Activated CD4-positive, alpha-beta memory T cell treated with anti-CD3 and anti-CD28 coated beads for 36 hours (primary cell): ENCODE results near the gene ASB1. TPM values are rescaled to one million over a fixed set of nuclear protein-coding genes. Genes with fewer than 3 reads are reported as not detected.

Source experiments
- CTCF ChIA-PET: fragments of 350-600 bp; sonication (Branson Sonifier 250); formaldehyde crosslinking; loops from one replicate; lab custom pipeline; 2021; ENCODE audit warnings: antibody characterized with exemption, inconsistent platforms; lab: Charles Lee
- POLR2A ChIA-PET: fragments of 350-600 bp; sonication (Branson Sonifier 250); formaldehyde crosslinking; loops from one replicate; lab custom pipeline; 2021; ENCODE audit warnings: antibody characterized with exemption; lab: Charles Lee
- DNase-seq: peaks from one replicate; pipeline ENCODE4 v3.0.0-alpha.2; 2020
- H3K27ac Mint-ChIP-seq: one replicate; pipeline ENCODE4 v1.8.0; 2021; ENCODE audit warnings: mixed read lengths
- H3K27me3 Mint-ChIP-seq: one replicate; pipeline ENCODE4 v1.8.0; 2021; ENCODE audit warnings: mixed read lengths
- H3K36me3 Mint-ChIP-seq: one replicate; pipeline ENCODE4 v1.8.0; 2021; ENCODE audit warnings: mixed read lengths
- H3K4me1 Mint-ChIP-seq: one replicate; pipeline ENCODE4 v1.8.0; 2021; ENCODE audit warnings: low read depth, mixed read lengths
- H3K4me3 Mint-ChIP-seq: one replicate; pipeline ENCODE4 v1.8.0; 2021; ENCODE audit warnings: mild to moderate bottlenecking, mixed read lengths
- H3K9me3 Mint-ChIP-seq: one replicate; pipeline ENCODE4 v1.8.0; 2021; ENCODE audit warnings: mixed read lengths
- intact Hi-C: fragments of 100-400 bp; cut with micrococcal nuclease; formaldehyde crosslinking; loops from one replicate; pipeline ENCODE4 v1.15.1; 2023
- total RNA-seq, 2 experiments: library from RNA; stranded (reverse); gene quantifications; one replicate each; pipeline ENCODE4 v1.2.3, GENCODE V29; 2021

ASB1 gene
- total RNA-seq, 2 experiments from 2014 or later: 34.6 to 38.8 TPM

DNA sequence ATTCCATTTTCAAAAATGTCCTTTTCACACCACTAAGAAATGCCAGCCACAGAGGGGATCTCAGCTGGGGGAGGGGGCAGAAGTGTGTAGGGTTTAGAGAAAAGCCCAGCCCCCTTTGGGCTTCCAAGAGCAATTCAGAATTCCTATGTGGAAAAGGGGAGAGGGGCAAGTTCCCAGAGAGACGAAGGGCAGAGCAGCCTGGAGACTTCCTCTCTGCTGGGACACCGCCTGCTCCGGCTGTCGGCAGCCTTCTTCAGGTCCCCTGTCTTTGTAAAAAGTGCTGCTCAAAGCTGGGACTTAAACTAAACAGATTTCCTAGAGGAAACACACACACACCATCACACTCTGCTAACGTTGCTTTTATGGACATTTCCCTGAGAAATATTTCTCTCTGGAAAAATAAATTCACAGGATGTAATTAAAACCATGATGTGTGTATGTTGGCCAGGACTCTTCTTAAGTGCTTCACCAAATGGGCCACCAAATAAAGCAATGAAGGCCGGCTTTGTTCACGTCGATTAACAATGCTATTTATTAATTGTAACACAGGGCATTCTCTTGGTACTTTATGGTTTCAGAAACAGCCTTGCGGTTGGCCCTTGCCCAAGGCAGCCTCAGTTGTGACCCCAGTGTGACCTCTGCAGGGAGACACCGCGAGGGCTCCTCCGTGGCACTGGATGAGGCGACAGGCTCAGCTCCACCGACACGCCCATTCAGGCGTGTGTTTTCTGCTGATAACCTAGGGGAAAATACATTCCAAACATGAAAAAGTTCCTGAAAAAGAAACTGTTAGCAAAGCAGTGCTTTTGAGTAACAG lies 5.6 kb upstream of the ASB1 start:
- Mint-ChIP-seq H3K36me3 (peaks cover 5% of the 10 kb centered on the region), H3K4me1 (peaks cover 4% of the 10 kb centered on the region)
- intact Hi-C loops: no loop called here

DNA sequence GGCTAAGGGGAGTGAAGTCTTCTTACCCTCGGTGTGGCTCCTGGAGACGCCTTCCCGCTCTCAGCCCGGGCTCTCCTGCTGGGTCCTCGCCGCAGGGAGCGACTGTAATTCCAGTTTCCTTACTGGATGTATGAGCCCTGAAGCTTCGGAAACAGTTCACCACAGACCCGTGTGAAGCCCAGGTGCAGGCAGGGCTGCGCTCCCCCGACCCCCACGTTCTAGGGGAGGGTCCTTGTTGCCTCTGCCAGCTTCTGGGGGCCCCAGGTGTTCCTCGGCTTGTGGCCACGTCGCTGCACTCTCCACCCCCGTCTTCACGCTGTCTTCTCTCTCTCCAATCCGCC lies 5.1 kb upstream of the ASB1 start:
- ChIA-PET POLR2A (interaction anchor here (0.5 kb wide), 1 partner anchor 22 kb away, joined by 5 read pairs; no protein-coding TSS in a partner anchor), CTCF (no interaction called here)
- Mint-ChIP-seq H3K4me3 (no peak overlapping the region), H3K9me3 (peaks cover under 1% of the 10 kb centered on the region), H3K4me1 (peaks cover 6% of the 10 kb centered on the region), H3K27me3 (no peaks in the 10 kb centered on the region), H3K27ac (no peak overlapping the region), H3K36me3 (peaks cover 2% of the 10 kb centered on the region)
- intact Hi-C loops: no loop called here
- DNase-seq: no peak

More for the DNA sequence above, 5.6 kb upstream of the ASB1 start:
- no peak for DNase-seq
- H3K27me3 Mint-ChIP-seq: no peaks in the 10 kb centered on the region
- H3K9me3 Mint-ChIP-seq: peaks cover 7% of the 10 kb centered on the region
- ChIA-PET CTCF (no interaction called here), POLR2A (interaction anchor here (0.5 kb wide), 1 partner anchor 22 kb away, joined by 5 read pairs; no protein-coding TSS in a partner anchor)
- H3K4me3 Mint-ChIP-seq: no peak overlapping the region
- no peak overlapping the region for H3K27ac Mint-ChIP-seq

DNA sequence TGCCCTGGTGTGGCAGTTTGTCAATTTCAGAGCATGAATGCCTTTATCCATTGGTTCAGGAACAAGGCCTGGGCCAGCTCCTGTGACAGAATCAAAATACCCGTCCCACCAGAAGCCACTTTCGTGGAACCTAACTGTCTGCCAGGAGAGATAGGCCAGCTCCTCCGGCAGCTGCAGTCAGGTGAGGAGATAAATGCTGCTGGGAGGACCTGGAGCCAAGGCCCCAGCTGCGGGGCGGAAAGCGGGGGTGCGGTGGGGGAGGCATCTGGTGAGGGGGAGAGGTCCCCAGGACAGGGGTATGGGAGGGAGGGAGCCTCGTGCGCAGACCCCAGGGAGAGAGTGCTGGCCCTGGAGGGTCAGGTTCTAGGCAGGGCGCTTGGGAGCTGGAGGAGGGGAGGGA lies 4.4 kb upstream of the ASB1 start:
- Mint-ChIP-seq H3K4me3 (no peak overlapping the region), H3K36me3 (peaks cover 1% of the 10 kb centered on the region), H3K9me3 (no peaks in the 10 kb centered on the region), H3K27ac (no peak overlapping the region), H3K27me3 (no peaks in the 10 kb centered on the region), H3K4me1 (peaks cover 7% of the 10 kb centered on the region)
- POLR2A ChIA-PET: no interaction called here
- CTCF ChIA-PET: no interaction called here
- intact Hi-C loops: no loop called here
- no peak for DNase-seq

DNA sequence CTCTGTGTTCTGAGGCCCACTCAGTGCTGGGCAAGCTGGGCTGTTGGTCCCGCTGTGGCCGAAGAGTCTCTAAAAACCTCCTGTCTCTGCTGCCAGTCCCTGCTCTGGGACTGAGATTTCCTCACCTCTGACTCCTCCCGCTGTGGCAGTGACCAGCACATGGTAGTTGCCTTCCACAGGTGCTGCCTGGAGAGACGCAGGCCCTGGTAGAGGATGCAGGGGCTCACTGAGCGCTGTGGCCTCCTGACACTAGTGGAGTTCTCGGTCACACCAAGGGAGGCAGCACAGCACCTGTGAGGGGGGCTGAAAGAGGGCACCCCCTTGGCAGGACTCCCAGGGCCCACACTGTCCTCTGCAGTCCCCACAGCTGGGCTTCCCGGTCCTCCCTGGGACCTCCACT lies 3.8 kb upstream of the ASB1 start:
- Mint-ChIP-seq H3K4me3 (no peak overlapping the region), H3K36me3 (peaks cover 5% of the 10 kb centered on the region), H3K27me3 (no peaks in the 10 kb centered on the region), H3K9me3 (no peaks in the 10 kb centered on the region), H3K4me1 (peaks cover 13% of the 10 kb centered on the region), H3K27ac (no peak overlapping the region)
- ChIA-PET POLR2A (no interaction called here), CTCF (no interaction called here)
- intact Hi-C loops: no loop called here
- no peak for DNase-seq

- no peak overlapping the region for H3K4me3 Mint-ChIP-seq
- H3K4me1 Mint-ChIP-seq: peaks cover 18% of the 10 kb centered on the region
- no peak for DNase-seq
- intact Hi-C loops: no loop called here
- peaks cover 8% of the 10 kb centered on the region for H3K36me3 Mint-ChIP-seq
- POLR2A ChIA-PET: no interaction called here
- no peak overlapping the region for H3K27ac Mint-ChIP-seq
- CTCF ChIA-PET: no interaction called here
- no peaks in the 10 kb centered on the region for H3K9me3 Mint-ChIP-seq
- H3K27me3 Mint-ChIP-seq: no peaks in the 10 kb centered on the region
These were observed 3.0 kb upstream of the ASB1 start for GRCh38 chr2:238423561-238424312.

DNA sequence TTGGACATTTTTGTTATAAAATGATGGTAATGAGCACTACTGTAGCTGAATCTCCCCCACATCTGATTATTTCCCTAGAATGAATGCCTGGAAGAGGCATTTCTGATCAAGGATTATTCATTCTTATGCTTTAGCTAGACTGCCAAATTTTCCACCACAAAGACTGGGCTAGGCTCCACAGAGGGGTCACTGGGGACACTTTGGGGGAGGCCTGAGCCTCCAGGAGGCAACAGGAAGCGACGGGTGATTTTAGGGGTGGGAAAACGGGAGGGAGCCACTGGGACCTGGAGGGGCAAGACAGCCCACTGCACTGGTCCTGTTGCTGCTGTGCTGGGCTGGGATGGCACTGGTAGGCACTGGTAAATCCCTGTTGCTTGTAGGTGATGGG lies 2.4 kb upstream of the ASB1 start:
- Mint-ChIP-seq H3K4me1 (peaks cover 21% of the 10 kb centered on the region), H3K27ac (no peak overlapping the region), H3K9me3 (no peaks in the 10 kb centered on the region), H3K4me3 (no peak overlapping the region), H3K36me3 (peaks cover 11% of the 10 kb centered on the region), H3K27me3 (no peaks in the 10 kb centered on the region)
- CTCF ChIA-PET: no interaction called here
- intact Hi-C loops: no loop called here
- POLR2A ChIA-PET: no interaction called here
- no peak for DNase-seq

DNA sequence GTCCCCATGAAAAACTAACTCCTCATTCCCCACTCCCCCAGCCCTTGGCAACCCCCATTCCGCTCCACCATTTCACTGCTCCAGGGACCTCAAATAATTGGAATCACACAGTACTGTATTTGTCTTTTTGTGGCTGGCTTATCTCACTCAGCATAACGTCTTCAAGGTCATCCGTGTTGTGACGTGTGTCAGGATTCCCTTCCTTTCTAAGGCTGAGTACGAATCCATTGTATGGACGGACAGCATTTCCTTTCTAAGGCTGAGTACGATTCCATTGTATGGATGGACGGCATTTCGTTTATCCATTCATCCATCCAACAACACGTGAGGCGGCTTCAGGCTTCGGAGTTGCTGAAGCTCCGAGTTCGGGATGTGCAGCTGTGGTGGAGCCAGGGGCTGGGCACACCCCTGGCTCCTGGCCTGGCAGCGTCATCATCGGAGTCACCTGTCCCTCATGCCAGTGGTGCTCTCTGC lies 1.2 kb upstream of the ASB1 start:
- POLR2A ChIA-PET: no interaction called here
- CTCF ChIA-PET: no interaction called here
- H3K4me1 Mint-ChIP-seq: peaks cover 28% of the 10 kb centered on the region
- peak overlapping the region; percentile 81 for H3K4me3 Mint-ChIP-seq
- no peaks in the 10 kb centered on the region for H3K27me3 Mint-ChIP-seq
- no peak for DNase-seq
- H3K9me3 Mint-ChIP-seq: peaks cover 6% of the 10 kb centered on the region
- peak overlapping the region; percentile 5 for H3K27ac Mint-ChIP-seq
- peaks cover 20% of the 10 kb centered on the region for H3K36me3 Mint-ChIP-seq
- intact Hi-C loops: loop anchor here (5.0 kb wide), 2 partner anchors 48 to 458 kb away; partner anchors contain the start of gene UBE2F

DNA sequence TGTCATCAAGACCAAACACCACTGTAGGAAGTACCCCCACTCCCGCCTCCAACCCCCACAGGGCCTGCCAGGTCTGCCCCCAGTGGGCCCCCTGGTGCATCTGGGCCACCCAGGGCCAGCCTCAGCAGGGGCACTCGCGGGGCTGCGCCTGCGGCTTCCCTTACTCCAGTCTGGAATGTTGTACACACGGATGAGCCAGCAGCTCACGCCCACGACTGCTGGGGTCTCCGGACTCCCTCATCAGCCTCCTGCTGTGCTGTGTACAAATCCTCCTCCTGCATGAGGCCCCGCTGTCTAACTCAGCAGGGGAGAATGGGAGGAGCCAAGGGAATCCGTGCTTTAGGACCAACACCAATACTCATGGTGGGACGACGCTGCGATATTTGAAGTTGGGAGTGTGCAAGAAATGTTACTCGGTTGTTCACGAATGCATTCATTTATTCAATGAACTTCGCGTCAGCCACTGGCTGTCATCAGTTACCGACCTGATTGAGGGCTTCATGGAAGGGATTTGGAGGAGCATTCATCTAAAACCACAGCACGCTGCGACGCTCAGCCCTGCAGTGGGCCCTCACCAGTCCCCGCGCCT lies 654 bp upstream of the ASB1 start:
- intact Hi-C loops: loop anchor here (1.0 to 5.0 kb wide), 4 partner anchors 13 to 459 kb away; partner anchors contain the start of genes PER2 and UBE2F
- DNase-seq: no peak
- H3K36me3 Mint-ChIP-seq: peaks cover 22% of the 10 kb centered on the region
- H3K27me3 Mint-ChIP-seq: no peaks in the 10 kb centered on the region
- H3K27ac Mint-ChIP-seq: peak overlapping the region; percentile 79
- H3K4me3 Mint-ChIP-seq: peak overlapping the region; percentile 81
- ChIA-PET POLR2A (no interaction called here), CTCF (no interaction called here)
- H3K4me1 Mint-ChIP-seq: peaks cover 32% of the 10 kb centered on the region
- H3K9me3 Mint-ChIP-seq: peaks cover 6% of the 10 kb centered on the region

GRCh38 chr2:238427435-238428162 lies 872 bp downstream of the ASB1 start:
- peaks cover 6% of the 10 kb centered on the region for H3K9me3 Mint-ChIP-seq
- peaks cover 38% of the 10 kb centered on the region for H3K4me1 Mint-ChIP-seq
- CTCF ChIA-PET: no interaction called here
- H3K27me3 Mint-ChIP-seq: no peaks in the 10 kb centered on the region
- H3K36me3 Mint-ChIP-seq: peaks cover 22% of the 10 kb centered on the region
- DNase-seq: no peak
- H3K4me3 Mint-ChIP-seq: peak overlapping the region; percentile 90
- POLR2A ChIA-PET: interaction anchor here (0.6 to 2.2 kb wide), 2 partner anchors 12 to 59 kb away, joined by 3 to 13 read pairs; no protein-coding TSS in a partner anchor
- intact Hi-C loops: loop anchor here (5.0 kb wide), 2 partner anchors 50 to 460 kb away; partner anchors contain the start of gene UBE2F
- peak overlapping the region; percentile 92 for H3K27ac Mint-ChIP-seq

- Mint-ChIP-seq H3K36me3 (peaks cover 30% of the 10 kb centered on the region), H3K4me3 (peak overlapping the region; percentile 13), H3K4me1 (peaks cover 38% of the 10 kb centered on the region), H3K27ac (peak overlapping the region; percentile 45), H3K27me3 (no peaks in the 10 kb centered on the region), H3K9me3 (peaks cover 6% of the 10 kb centered on the region)
- ChIA-PET CTCF (interaction anchor here (0.6 kb wide), 1 partner anchor 479 kb away, joined by 3 read pairs; no protein-coding TSS in a partner anchor), POLR2A (interaction anchor here (2.2 kb wide), 1 partner anchor 11 kb away, joined by 13 read pairs; no protein-coding TSS in a partner anchor)
- intact Hi-C loops: loop anchor here (5.0 kb wide), 2 partner anchors 52 to 462 kb away; partner anchors contain the start of gene UBE2F
- DNase-seq: peak; percentile 21
These were observed 2.1 kb downstream of the ASB1 start for GRCh38 chr2:238428866-238429265.

DNA sequence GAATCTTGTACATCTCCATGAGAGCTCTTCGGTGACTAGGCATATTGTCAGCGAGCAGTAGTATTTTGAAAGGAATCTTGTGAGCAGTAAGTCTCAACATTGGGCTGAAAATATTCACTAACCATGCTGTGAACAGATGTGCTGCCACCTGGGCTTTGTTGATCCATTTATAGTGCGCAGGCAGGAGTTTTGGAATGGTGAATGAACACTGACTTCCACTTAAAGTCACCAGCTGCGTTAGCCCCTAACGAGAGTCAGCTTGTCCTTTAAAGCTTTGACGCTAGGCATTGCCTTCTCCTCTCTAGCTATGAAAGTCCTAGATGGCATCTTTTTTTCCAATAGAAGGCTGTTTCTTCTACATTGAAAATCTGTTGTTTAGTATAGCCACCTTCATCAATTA lies 4.1 kb downstream of the ASB1 start:
- ChIA-PET POLR2A (no interaction called here), CTCF (interaction anchor here (1.2 kb wide), 1 partner anchor 74 kb away, joined by 3 read pairs; no protein-coding TSS in a partner anchor)
- Mint-ChIP-seq H3K4me1 (peaks cover 38% of the 10 kb centered on the region), H3K27ac (no peak overlapping the region), H3K4me3 (no peak overlapping the region), H3K36me3 (peaks cover 41% of the 10 kb centered on the region), H3K9me3 (peaks cover 6% of the 10 kb centered on the region), H3K27me3 (no peaks in the 10 kb centered on the region)
- DNase-seq: no peak
- intact Hi-C loops: no loop called here
